Fibroblast of gingiva (primary cell): Measurements from ENCODE around the gene CEP83.
"Not testable (repeated sequence)": the region's sequence is repeated elsewhere in the genome, so short reads cannot be mapped to it uniquely, and the experiment has no call there.

Experiments used
- DNase-seq: peaks from one replicate; pipeline ENCODE4 v3.0.0-alpha.2; 2011; ENCODE audit warnings: low read depth

Gene CEP83

GRCh38 chr12:94459728-94460615 is at the start of gene CEP83:
CEP83 (minus strand) TSS chr12:94459867; CDS start chr12:94412490, 47,377 bp downstream.
- DNase-seq: peak; percentile 94

- DNase-seq: no peak
These were observed 49.6 kb upstream of the CEP83 start for GRCh38 chr12:94509317-94509716.

- no peak for DNase-seq
These were observed 47.8 kb upstream of the CEP83 start for GRCh38 chr12:94507455-94507854.

- no peak for DNase-seq
These were observed 44.7 kb upstream of the CEP83 start for GRCh38 chr12:94504386-94504785.

DNA sequence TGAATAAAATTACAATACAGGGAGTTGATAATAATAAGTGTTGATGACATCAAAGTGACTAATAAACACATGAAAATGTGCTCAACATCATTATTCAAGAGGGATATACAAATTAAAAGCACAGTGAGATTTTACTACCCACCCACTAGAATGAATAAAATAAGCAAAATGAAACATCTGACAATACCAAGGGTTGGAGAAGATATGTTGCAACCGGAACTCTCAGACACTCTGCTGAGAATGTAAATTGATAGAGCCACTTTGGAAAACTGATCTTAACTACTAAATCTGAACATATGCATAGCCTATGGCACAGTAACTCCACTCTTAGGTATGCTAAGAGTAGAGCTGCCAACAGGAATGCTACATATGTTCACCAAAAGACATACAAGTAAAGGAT is 44.0 kb upstream of the CEP83 start:
- DNase-seq: no peak

- DNase-seq: peak; percentile 27
These were observed 41.3 kb upstream of the CEP83 start for GRCh38 chr12:94500831-94501567.

- DNase-seq: no peak
These were observed 39.0 kb upstream of the CEP83 start for GRCh38 chr12:94498698-94499097.

- DNase-seq: no peak
These were observed 38.4 kb upstream of the CEP83 start for GRCh38 chr12:94498073-94498472.

DNA sequence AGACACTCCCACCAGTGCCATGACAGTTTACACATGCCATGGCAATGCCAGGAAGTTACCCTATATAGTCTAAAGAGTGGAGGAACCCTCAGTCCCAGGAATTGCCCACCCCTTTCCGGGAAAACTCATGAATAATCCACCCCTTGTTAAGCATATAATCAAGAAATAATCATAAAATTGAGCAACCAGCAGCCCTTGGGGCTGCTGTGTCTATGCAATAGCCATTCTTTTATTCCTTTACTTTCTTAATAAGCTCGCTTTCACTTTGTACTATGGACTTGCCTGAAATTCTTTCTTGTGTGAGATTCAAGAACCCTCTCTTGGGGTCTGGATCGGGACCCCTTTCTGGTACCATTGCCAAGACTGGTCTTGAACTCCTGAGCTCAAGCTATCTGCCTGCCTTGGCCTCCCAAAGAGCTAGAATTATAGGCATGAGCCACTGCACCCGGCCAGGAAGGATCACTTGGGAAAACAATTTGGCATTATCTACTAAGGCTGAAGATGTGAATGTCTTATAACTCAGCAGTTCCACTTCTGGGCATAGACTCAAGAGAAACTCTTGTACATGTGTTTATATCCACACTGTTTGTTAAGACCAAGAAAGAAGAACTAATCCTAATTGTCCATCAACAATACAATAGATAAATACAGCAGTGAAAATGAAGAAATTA is 35.9 kb upstream of the CEP83 start:
- no peak for DNase-seq

- no peak for DNase-seq
These were observed 31.8 kb upstream of the CEP83 start for GRCh38 chr12:94491489-94491888.

DNA sequence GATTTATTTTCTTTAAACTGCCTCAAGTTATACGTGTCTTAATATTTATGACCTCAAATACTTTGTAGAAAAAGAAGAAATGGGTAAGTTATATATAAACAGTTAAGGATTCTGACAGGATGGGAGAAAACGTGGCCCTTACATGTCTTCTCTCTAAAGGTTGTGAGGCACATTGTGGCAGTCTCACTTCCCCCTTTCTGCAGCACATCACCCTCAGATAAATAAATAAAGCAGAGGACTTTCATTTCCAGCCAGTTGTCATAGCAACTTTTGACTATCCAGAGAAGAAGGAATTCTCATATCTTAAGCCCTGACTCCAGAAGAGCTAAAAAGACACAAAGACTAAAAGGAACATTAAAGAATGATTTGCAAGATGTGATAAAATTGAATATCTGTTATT is 28.8 kb upstream of the CEP83 start:
- no peak for DNase-seq

DNA sequence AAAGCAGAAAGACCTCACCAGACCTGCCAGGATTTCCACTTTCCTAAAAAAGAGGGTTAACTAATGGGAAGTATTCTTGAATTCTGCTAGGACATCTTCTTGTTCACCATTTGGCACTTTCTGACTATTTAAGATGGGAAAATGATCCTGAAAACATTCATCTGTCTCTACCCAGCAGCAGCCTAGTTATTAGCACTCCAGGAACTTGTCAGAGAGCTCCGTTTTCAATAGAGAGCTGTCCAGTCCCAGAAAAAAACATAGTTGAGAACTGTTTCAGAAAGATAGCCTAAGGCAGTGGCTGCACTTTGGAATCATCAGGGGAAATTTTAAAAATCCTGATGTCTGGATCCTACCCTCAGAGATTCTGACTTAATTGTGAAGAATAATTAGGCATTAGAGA is 22.1 kb upstream of the CEP83 start:
- no peak for DNase-seq

DNA sequence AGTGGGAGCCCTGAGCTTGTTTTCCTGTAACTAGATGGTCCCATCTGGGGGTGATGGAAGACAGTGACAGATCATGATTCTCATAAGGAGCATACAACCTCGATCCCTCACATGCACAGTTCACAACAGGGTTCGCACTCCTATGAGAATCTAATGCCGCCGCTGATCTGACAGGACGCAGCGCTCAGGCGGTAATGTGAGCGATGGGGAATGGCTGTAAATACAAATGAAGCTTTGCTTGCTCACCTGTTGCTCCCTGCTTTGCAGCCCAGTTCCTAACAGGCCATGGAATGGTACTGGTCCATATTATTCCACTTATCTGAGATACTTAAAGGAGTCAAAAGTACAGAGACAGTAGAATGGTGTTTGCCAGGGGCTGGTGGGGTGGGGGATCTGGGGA is 9.9 kb upstream of the CEP83 start:
- no peak for DNase-seq

DNA sequence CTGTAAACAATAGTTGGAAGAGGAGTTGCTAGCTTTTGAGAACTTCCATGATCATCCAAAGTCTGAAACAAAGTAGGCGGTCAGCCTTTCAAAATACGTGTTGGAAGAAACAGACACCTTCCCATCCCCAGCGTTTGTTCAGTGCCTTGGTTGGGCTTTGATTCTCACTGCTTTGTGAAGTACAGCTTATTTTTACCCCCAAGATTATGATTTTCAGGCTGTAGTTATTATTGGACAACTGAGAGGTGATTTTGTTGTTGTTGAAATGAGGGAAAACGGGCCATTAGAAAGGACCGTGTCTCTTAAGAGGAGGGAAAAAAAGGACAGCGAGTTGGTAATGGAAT is 921 bp upstream of the CEP83 start:
- DNase-seq: no peak

DNA sequence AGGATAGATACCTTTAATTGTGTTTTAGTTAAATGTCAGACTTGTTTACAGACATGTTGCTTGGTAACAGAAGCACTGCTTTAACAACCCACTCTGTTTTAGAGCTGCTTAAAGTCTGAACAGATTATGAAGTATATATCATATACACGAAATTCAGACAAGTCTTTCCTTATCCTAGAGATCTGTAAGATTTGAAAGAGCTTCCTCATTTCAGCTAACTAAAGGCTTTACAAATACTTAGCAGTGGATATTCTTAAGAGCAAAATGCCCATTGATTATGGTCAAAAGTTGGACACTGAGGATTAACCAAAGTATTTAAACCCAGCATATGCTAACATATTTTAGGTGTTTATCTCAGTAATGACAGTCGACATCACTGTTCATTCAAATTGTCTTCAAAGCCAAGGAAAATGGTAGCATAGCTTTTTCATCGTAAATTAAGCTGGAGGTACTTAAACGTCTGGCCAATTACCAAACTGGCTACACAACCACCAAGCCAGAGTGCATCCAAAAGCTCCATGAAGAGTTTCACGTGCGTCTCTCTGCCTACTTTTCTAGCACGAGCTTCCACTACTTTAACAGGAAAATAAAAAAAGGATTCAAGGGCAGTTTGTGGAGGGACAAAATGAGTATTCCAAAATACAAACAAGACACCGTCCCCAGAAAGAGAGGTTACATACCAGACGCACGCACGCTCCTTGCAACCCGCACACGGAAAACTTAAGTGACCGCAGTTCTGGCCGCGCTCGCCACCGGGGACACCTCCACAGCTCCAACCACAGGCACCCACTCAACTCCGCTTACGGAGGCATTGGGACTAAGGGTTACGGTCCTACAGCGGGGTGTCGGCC is 565 bp downstream of the CEP83 start:
- DNase-seq: peak; percentile 28

- no peak for DNase-seq
These were observed 2.4 kb downstream of the CEP83 start for GRCh38 chr12:94457311-94457710.

DNA sequence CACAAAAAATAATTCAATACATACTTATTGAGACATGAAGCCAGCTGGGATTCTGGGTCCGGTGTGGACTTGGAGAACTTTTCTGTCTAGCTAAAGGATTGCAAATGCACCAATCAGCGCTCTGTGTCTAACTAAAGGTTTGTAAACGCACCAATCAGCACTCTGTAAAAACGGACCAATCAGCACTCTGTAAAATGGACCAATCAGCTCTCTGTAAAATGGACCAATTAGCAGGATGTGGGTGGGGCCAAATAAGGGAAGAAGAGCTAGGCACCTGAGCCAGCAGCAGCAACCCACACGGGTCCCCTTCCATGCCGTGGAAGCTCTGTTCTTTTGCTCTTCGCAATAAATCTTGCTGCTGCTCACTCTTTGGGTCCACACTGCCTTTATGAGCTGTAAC is 5.3 kb downstream of the CEP83 start:
- not testable (repeated sequence) for DNase-seq

GRCh38 chr12:94445662-94446061 is 14.0 kb downstream of the CEP83 start:
- no peak for DNase-seq

DNA sequence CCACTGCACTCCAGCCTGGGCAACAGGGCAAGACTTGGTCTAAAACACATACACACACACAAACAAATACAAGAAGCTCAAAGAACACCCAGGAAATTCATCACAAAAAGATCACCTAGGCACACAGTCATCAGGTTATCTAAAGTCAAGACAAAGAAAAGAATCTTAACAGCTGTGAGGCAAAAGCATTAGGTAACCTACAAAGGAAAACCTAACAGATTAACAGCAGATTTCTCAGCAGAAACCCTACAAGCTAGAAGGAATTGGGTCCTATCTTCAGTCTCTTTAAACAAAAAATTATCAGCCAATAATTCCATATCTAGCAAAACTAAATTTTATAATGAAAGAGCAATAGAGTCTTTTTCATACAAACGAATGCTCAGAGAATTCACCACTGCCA is 22.4 kb downstream of the CEP83 start:
- DNase-seq: no peak

DNA sequence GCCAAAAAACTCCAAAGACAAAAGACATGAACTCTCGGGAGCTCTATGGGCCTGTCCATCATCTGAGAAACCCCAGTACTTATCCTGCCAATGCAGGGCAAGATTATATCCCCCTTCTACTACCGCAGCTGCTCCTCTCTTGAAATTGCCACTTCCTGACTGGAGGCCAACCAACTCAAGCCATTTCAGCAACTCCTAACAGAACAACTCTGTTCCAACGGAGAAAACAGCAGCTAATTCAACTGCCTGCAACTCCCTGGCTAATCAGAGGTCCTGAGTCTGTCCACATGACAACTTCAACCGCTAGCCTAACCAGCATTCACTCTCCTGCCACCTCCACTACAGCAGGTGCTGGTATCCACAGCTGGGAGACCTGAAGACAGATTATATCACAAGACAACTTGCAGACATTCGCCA is 24.1 kb downstream of the CEP83 start:
- DNase-seq: no peak

- DNase-seq: no peak
These were observed 25.5 kb downstream of the CEP83 start for GRCh38 chr12:94434171-94434570.

DNA sequence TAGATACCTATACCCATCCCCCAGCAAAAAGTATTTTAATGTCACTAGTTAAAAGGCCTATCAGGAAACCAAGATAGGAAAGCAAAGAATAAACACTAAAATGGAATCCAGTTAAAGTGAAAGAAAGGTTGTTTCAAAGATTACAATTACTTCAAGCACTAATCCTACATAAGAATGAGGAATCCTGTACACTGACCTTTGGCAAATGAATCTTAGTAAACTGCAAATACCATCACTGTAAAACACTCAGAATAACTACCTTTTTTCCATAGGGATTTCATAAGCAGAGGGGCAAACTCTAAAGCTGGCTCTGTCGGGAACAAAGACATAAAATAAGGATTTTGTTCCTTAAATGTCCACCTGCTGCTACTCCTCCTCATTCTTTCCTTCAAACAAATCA is 25.9 kb downstream of the CEP83 start:
- no peak for DNase-seq
